Transverse colon (tissue), 4 donors: Measurements from ENCODE around the gene GABRP. TPM values are rescaled to one million over a fixed set of nuclear protein-coding genes. Genes with fewer than 3 reads are reported as not detected.

Source experiments
- DNase-seq: peaks from one replicate; pipeline ENCODE4 v3.0.0-alpha.2; 2019
- H3K27ac ChIP-seq, 4 donors: fragments of 200-600 bp; sonication (generic); 2 replicates each; pipeline ENCODE4 v1.5.1; 2016 to 2018; ENCODE audit warnings: inconsistent platforms in 4 of 4
- H3K27me3 ChIP-seq: fragments of 200-600 bp; sonication (generic); 2 replicates; pipeline ENCODE4 v1.5.1; 2017; ENCODE audit warnings: inconsistent platforms
- H3K36me3 ChIP-seq, 4 donors: fragments of 200-600 bp; sonication (generic); 2 replicates each; pipeline ENCODE4 v1.5.1; 2017 to 2019; ENCODE audit warnings: inconsistent platforms in 4 of 4
- H3K4me1 ChIP-seq, 4 donors: fragments of 200-600 bp; sonication (generic); 2 replicates each; pipeline ENCODE4 v1.5.1; 2017 to 2020; ENCODE audit warnings: inconsistent platforms in 4 of 4
- H3K4me3 ChIP-seq, 4 donors: fragments of 200-600 bp; sonication (generic); 1 replicate in 1 of 4; 2 replicates in 3 of 4; pipeline versions ENCODE4 v1.5.1 to v1.6.1; 2017 to 2019; ENCODE audit warnings: inconsistent platforms in 4 of 4
- H3K9me3 ChIP-seq, 2 donors: fragments of 200-600 bp; sonication (generic); 2 replicates each; pipeline ENCODE4 v1.5.1; 2017 to 2019; ENCODE audit warnings: inconsistent platforms in 2 of 2
- EP300 ChIP-seq: sonication (generic); formaldehyde crosslinking; IDR thresholded peaks from one replicate; pipeline ENCODE4 v1.6.1; 2017; ENCODE audit warnings: antibody characterized with exemption, low read depth
- POLR2A ChIP-seq: fragments of 450-650 bp; IDR thresholded peaks from one replicate; pipeline ENCODE4 v1.6.1; 2016; ENCODE audit warnings: antibody characterized with exemption, mild to moderate bottlenecking, moderate library complexity
- POLR2AphosphoS5 ChIP-seq, 3 donors: sonication (generic); formaldehyde crosslinking; IDR thresholded peaks; one replicate each; pipeline ENCODE4 v1.6.1; 2016; ENCODE audit warnings: antibody characterized with exemption in 3 of 3
- WGBS, 2 donors: methylation state at CpG; one replicate each; pipeline ENCODE4 v1.1.5; 2018; ENCODE audit warnings: low coverage in 1 of 2; 5-methylcytosine and 5-hydroxymethylcytosine counted together
- in situ Hi-C, 4 donors: fragments of 200-750 bp; cut with MboI; loops; one replicate each; pipeline versions ENCODE4 v1.15.0 to v1.15.1; 2017; ENCODE audit warnings: low sequenced_read_pairs in 3 of 4, low pct_ligation_motif_present in 1 of 4, low pct_unique_long_range_greater_than_20kb in 1 of 4
- intact Hi-C: fragments of 100-400 bp; cut with DNase I; formaldehyde crosslinking; loops from one replicate; pipeline ENCODE4 v1.15.1; 2023; ENCODE audit warnings: low total_unique reads
- total RNA-seq, 4 donors: library from RNA; depleted of rRNA; stranded (reverse); fragments of >200 nt; gene quantifications; one replicate each; pipeline ENCODE4 v1.1.0, GENCODE V29; 2016
- TF ChIP-seq, protein P1 (sequence below), 5 experiments: fragments of 200-600 bp in 3 of 5; fragments of 450-650 bp in 2 of 5; sonication (generic) in 3 of 5; IDR thresholded peaks; 1 replicate in 2 of 5; 2 replicates in 3 of 5; pipeline ENCODE4 v1.5.1; 2016 to 2017; ENCODE audit warnings: antibody characterized with exemption in 5 of 5, inconsistent platforms in 3 of 5, mild to moderate bottlenecking in 2 of 5, moderate library complexity in 1 of 5

Gene GABRP
- total RNA-seq, 4 donors from 2014 or later = 0.32 TPM; not detected in 3

- WGBS, 2 donors = 95% methylated on average over 10 of the region's 10 CpGs; no CpG with 5 or more reads in 1 of the 2 donors
- intact Hi-C loops (no loop called here), in situ Hi-C loops (loop anchor here in 1 of 4 donors (10.0 kb wide), 1 partner anchor 50 kb away; no protein-coding TSS in a partner anchor)
- Histone ChIP-seq H3K27ac (no peak overlapping the region), H3K9me3 (no peaks in the 10 kb centered on the region), H3K36me3 (no peaks in the 10 kb centered on the region), H3K4me3 (no peak overlapping the region), H3K4me1 (no peaks in the 10 kb centered on the region), H3K27me3 (no peaks in the 10 kb centered on the region)
- no peak for DNase-seq
- TF ChIP-seq, protein P1, sequence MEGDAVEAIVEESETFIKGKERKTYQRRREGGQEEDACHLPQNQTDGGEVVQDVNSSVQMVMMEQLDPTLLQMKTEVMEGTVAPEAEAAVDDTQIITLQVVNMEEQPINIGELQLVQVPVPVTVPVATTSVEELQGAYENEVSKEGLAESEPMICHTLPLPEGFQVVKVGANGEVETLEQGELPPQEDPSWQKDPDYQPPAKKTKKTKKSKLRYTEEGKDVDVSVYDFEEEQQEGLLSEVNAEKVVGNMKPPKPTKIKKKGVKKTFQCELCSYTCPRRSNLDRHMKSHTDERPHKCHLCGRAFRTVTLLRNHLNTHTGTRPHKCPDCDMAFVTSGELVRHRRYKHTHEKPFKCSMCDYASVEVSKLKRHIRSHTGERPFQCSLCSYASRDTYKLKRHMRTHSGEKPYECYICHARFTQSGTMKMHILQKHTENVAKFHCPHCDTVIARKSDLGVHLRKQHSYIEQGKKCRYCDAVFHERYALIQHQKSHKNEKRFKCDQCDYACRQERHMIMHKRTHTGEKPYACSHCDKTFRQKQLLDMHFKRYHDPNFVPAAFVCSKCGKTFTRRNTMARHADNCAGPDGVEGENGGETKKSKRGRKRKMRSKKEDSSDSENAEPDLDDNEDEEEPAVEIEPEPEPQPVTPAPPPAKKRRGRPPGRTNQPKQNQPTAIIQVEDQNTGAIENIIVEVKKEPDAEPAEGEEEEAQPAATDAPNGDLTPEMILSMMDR (IDR thresholded peaks at IDR 0.05) = no peak
- TF ChIP-seq EP300 (no peak), POLR2A (no peak), POLR2AphosphoS5 (IDR thresholded peaks at IDR 0.05) (no peak)
These were observed 11.6 kb downstream of the GABRP start for GRCh38 chr5:170795154-170795553.

GRCh38 chr5:170805666-170806065 lies 22.1 kb downstream of the GABRP start:
- WGBS, 2 donors = 82% methylated on average over 7 of the region's 7 CpGs; no CpG with 5 or more reads in 1 of the 2 donors
- in situ Hi-C loops = loop anchor here in 2 of 4 donors (25.0 kb wide), 1 partner anchor 532 kb away; no protein-coding TSS in a partner anchor
- DNase-seq = no peak
- intact Hi-C loops = no loop called here
- TF ChIP-seq EP300 = no peak
- no peak for TF ChIP-seq POLR2AphosphoS5 (IDR thresholded peaks at IDR 0.05)
- TF ChIP-seq, protein P1 (IDR thresholded peaks at IDR 0.05) = no peak
- no peak for TF ChIP-seq POLR2A
- no peak overlapping the region for H3K27ac ChIP-seq
- H3K36me3 ChIP-seq = no peaks in the 10 kb centered on the region
- H3K27me3 ChIP-seq = no peaks in the 10 kb centered on the region
- H3K4me1 ChIP-seq = no peaks in the 10 kb centered on the region
- no peak overlapping the region for H3K4me3 ChIP-seq
- no peaks in the 10 kb centered on the region for H3K9me3 ChIP-seq

GRCh38 chr5:170809551-170809950 lies 26.0 kb downstream of the GABRP start:
- no peak for TF ChIP-seq POLR2A
- TF ChIP-seq, protein P1 (IDR thresholded peaks at IDR 0.05) = peak in 4 of 5 experiments; percentile 26 to 36 (median 32)
- Histone ChIP-seq H3K27ac (no peak overlapping the region), H3K4me1 (no peaks in the 10 kb centered on the region), H3K27me3 (no peaks in the 10 kb centered on the region), H3K36me3 (no peaks in the 10 kb centered on the region), H3K4me3 (no peak overlapping the region), H3K9me3 (no peaks in the 10 kb centered on the region)
- in situ Hi-C loops = loop anchor here in 2 of 4 donors (25.0 kb wide), 1 partner anchor 528 kb away; no protein-coding TSS in a partner anchor
- 6 to 57% methylated on average over 2 to 7 of the region's 7 CpGs for WGBS, 2 donors
- intact Hi-C loops = no loop called here
- DNase-seq = peak; percentile 8

DNA sequence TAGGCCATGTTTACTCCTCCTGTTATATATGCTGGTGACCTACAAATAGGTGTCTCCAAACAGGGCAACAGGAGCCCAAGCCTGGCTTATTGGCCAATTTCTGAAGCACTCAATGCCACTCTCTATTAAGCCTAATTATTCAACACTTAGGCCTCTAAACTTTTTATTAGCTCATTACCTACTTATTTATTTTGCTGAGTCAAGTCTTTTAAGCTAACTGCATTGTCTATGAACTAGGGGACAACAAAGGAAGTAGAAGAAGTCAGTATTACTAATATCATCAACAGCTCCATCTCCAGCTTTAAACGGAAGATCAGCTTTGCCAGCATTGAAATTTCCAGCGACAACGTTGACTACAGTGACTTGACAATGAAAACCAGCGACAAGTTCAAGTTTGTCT lies 28.2 kb downstream of the GABRP start:
- no peak for DNase-seq
- Histone ChIP-seq H3K27ac (no peak overlapping the region), H3K27me3 (no peaks in the 10 kb centered on the region), H3K4me3 (no peak overlapping the region), H3K4me1 (no peaks in the 10 kb centered on the region), H3K36me3 (no peaks in the 10 kb centered on the region), H3K9me3 (no peaks in the 10 kb centered on the region)
- 90 to 100% methylated on average over 4 of the region's 4 CpGs for WGBS, 2 donors
- intact Hi-C loops = no loop called here
- TF ChIP-seq EP300 (no peak), POLR2A (no peak), POLR2AphosphoS5 (IDR thresholded peaks at IDR 0.05) (no peak)
- TF ChIP-seq, protein P1 (IDR thresholded peaks at IDR 0.05) = no peak
- in situ Hi-C loops = loop anchor here in 2 of 4 donors (25.0 kb wide), 1 partner anchor 526 kb away; no protein-coding TSS in a partner anchor
